ENCODE data around the gene NDFIP1.

NDFIP1 gene

DNA sequence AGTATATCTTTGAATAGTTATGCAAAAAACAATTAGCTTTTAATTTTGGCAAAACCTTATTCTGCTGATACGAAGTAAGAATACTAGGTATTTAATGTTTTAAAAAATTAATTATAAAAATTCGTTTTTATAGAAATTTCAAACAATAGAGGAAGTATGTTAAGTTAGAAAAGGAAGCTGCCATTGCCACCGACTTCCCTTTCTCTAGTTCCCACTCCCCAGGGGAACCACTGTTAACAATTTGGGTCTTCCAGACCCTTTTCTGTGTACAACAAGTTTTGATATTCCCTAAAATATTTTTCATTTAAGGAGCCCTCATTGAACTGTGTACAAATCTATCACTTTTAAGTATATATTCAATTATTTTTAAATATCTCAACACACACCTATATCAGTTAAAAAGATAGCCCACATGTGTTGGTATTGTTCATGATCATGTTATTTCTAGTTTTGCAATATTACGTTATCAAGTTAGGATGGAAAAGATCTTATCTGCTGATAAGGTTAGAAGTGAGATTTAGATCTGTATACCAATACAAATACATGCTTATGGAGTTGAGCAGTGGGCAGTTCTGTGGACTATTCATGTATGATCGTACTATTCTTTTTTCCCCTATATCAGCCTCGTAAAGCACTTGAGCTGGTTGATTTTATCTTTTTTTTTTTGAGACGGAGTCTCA lies 25.9 kb downstream of the NDFIP1 start:
- Histone ChIP-seq H3K4me3 (ENCODE audit: low read length) (no peak overlapping the region), H3K9me3 (ENCODE audit: control insufficient read depth, insufficient read depth, low read length) (no peaks in the 10 kb centered on the region), H3K27me3 (ENCODE audit: control insufficient read depth, insufficient read depth, low read length) (no peaks in the 10 kb centered on the region), H3K27ac (ENCODE audit: low read length) (no peak overlapping the region), H3K36me3 (ENCODE audit: control insufficient read depth, insufficient read depth, low read length) (no peaks in the 10 kb centered on the region), H3K4me1 (ENCODE audit: control insufficient read depth, insufficient read depth, low read length) (no peaks in the 10 kb centered on the region)
- DNase-seq (ENCODE audit: low read depth, low spot score), result no peak
- no CpG with 5 or more reads among the region's 7 CpGs for WGBS (ENCODE audit: insufficient coverage, insufficient read length)

DNA sequence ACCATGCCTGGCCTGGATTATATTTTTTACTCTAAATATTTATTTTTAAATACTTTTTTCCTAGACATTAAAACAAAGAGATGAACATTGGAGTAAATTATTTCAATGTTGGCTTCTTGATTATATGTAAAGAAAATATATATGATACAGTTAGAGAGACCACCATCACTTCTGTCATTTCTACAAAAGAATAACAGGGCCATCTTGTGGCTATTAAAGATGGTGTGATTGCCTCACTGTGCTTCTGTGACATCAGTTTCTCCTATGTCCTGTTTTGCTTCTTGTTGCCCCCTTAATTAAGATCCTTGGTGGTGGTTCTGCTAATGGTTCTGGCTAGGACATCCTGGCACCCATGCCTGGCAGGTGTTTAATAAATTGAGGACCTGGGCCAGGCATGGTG lies 32.9 kb downstream of the NDFIP1 start:
- Histone ChIP-seq H3K9me3 (ENCODE audit: control insufficient read depth, insufficient read depth, low read length) (no peaks in the 10 kb centered on the region), H3K4me3 (ENCODE audit: low read length) (no peak overlapping the region), H3K27ac (ENCODE audit: low read length) (no peak overlapping the region), H3K4me1 (ENCODE audit: control insufficient read depth, insufficient read depth, low read length) (0 out of 2 replicates have a peak, but pooled peaks cover 2% of the 10 kb centered on the region), H3K27me3 (ENCODE audit: control insufficient read depth, insufficient read depth, low read length) (no peaks in the 10 kb centered on the region), H3K36me3 (ENCODE audit: control insufficient read depth, insufficient read depth, low read length) (no peaks in the 10 kb centered on the region; the same call in 1 of the 2 replicates)
- DNase-seq (ENCODE audit: low read depth, low spot score), result no peak

DNA sequence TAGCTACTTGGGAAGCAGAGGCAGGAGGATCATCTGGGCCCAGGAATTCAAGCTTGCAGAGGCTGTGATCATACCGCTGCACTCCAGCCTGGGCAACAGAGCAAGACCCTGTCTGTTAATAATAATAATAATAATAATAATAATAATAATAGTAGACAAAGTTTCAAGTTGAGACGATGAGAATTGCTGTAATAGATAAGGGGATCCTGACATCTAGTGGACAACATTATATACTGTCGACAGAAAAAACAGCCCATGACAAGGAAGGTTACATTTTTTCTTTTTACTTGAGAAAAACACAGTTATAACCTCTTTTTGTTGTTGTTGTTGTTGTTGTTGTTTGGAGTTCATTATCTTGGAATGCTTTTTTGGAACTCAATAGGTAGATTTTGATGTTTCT lies 35.3 kb downstream of the NDFIP1 start:
- no peaks in the 10 kb centered on the region; the same call in 1 of the 2 replicates for H3K36me3 ChIP-seq (ENCODE audit: control insufficient read depth, insufficient read depth, low read length)
- H3K4me1 ChIP-seq (ENCODE audit: control insufficient read depth, insufficient read depth, low read length), result 0 out of 2 replicates have a peak, but pooled peaks cover 2% of the 10 kb centered on the region
- no peak overlapping the region for H3K4me3 ChIP-seq (ENCODE audit: low read length)
- no peak for DNase-seq (ENCODE audit: low read depth, low spot score)
- WGBS (ENCODE audit: insufficient coverage, insufficient read length), result no CpG with 5 or more reads among the region's 3 CpGs
- no peak overlapping the region for H3K27ac ChIP-seq (ENCODE audit: low read length)
- no peaks in the 10 kb centered on the region for H3K9me3 ChIP-seq (ENCODE audit: control insufficient read depth, insufficient read depth, low read length)
- no peaks in the 10 kb centered on the region for H3K27me3 ChIP-seq (ENCODE audit: control insufficient read depth, insufficient read depth, low read length)

DNA sequence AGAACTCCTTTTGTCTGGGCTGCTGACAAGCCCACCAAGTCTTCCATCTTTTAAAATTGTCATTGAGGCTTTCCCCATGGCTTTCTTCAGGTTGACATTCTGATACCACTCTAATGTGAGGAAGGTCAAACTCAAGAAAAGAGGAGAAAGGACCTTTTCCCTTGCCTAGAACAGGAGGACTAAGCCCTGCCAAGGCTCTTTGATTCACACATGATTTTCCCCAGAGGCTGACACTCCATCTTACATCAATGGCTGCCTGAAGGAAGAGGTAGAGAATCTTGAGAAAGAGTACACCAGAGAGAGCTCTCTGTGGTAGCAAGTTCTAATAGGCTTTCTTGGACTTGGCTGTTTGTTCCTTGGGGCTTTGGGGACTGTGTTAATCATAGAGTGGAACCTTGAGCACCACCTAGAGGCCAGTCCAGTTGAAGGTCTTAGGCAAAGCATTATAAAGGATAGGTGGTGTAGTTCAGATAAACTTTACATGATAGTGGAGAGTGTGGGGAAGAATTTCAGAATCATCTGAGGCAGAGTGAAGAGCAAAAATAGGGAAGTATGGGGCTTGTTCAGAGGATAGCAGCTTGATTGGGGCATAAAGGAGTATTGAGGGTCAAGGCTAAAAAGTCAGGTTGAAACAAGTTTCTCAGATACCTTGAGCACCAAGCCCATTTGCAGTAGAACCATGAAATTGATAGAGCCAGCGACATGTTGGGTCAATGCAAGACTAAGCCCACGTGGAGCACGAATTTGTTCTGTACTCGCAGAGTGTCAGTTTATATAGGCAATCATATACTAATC lies 36.7 kb downstream of the NDFIP1 start:
- no peak overlapping the region for H3K27ac ChIP-seq (ENCODE audit: low read length)
- no peaks in the 10 kb centered on the region for H3K9me3 ChIP-seq (ENCODE audit: control insufficient read depth, insufficient read depth, low read length)
- 0 out of 2 replicates have a peak, but pooled peaks cover 2% of the 10 kb centered on the region for H3K4me1 ChIP-seq (ENCODE audit: control insufficient read depth, insufficient read depth, low read length)
- H3K36me3 ChIP-seq (ENCODE audit: control insufficient read depth, insufficient read depth, low read length), result no peaks in the 10 kb centered on the region; the same call in 1 of the 2 replicates
- H3K27me3 ChIP-seq (ENCODE audit: control insufficient read depth, insufficient read depth, low read length), result no peaks in the 10 kb centered on the region
- WGBS (ENCODE audit: insufficient coverage, insufficient read length), result no CpG with 5 or more reads among the region's 4 CpGs
- no peak overlapping the region for H3K4me3 ChIP-seq (ENCODE audit: low read length)
- peak; percentile 50 for DNase-seq (ENCODE audit: low read depth, low spot score)

DNA sequence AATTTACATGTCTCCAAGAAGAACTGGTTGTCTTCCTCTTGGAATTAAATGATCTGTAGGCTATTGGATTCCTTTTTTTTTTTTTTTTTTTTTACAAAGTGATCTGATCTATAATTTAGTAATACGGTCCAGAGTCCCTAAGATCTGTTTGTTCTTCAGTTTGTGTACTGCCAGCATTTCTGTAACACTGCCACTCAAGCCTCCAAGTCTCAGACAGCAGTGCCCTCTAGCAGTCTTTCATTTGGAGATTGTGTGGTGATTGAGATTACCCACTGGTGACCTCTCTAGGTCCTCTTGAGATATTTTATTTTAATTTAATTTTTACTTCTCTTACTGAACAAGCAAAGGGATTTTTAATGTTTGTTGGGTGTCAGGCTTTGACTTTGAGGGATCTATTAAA lies 40.8 kb downstream of the NDFIP1 start:
- Histone ChIP-seq H3K4me1 (ENCODE audit: control insufficient read depth, insufficient read depth, low read length) (0 out of 2 replicates have a peak, but pooled peaks cover 2% of the 10 kb centered on the region), H3K4me3 (ENCODE audit: low read length) (no peak overlapping the region), H3K27me3 (ENCODE audit: control insufficient read depth, insufficient read depth, low read length) (no peaks in the 10 kb centered on the region), H3K9me3 (ENCODE audit: control insufficient read depth, insufficient read depth, low read length) (no peaks in the 10 kb centered on the region), H3K27ac (ENCODE audit: low read length) (no peak overlapping the region), H3K36me3 (ENCODE audit: control insufficient read depth, insufficient read depth, low read length) (no peaks in the 10 kb centered on the region; the same call in 1 of the 2 replicates)
- no CpG with 5 or more reads among the region's 1 CpG for WGBS (ENCODE audit: insufficient coverage, insufficient read length)
- DNase-seq (ENCODE audit: low read depth, low spot score), result no peak

DNA sequence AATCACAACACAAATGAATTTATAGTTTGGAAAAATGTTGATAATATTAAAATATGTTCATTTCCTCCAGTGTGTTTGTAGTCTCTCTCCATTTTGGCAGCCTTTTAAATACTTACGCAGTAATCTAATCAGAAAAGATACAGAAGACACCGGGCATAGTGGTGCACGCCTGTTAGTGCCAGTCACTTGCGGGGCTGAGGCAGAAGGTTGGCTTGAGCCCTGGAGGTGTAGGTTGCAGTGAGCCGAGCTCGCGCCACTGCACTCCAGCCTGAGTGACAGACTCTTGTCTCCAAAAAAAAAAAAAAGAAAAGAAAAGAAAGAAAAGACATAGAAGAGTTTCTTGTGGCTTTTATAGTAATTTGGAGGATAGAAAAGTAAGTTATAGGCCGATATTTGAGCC lies 41.9 kb downstream of the NDFIP1 start:
- Histone ChIP-seq H3K9me3 (ENCODE audit: control insufficient read depth, insufficient read depth, low read length) (no peaks in the 10 kb centered on the region), H3K36me3 (ENCODE audit: control insufficient read depth, insufficient read depth, low read length) (no peaks in the 10 kb centered on the region; the same call in 1 of the 2 replicates), H3K4me3 (ENCODE audit: low read length) (no peak overlapping the region), H3K4me1 (ENCODE audit: control insufficient read depth, insufficient read depth, low read length) (0 out of 2 replicates have a peak, but pooled peaks cover 2% of the 10 kb centered on the region), H3K27ac (ENCODE audit: low read length) (no peak overlapping the region), H3K27me3 (ENCODE audit: control insufficient read depth, insufficient read depth, low read length) (no peaks in the 10 kb centered on the region)
- DNase-seq (ENCODE audit: low read depth, low spot score), result no peak
- no CpG with 5 or more reads among the region's 8 CpGs for WGBS (ENCODE audit: insufficient coverage, insufficient read length)

DNA sequence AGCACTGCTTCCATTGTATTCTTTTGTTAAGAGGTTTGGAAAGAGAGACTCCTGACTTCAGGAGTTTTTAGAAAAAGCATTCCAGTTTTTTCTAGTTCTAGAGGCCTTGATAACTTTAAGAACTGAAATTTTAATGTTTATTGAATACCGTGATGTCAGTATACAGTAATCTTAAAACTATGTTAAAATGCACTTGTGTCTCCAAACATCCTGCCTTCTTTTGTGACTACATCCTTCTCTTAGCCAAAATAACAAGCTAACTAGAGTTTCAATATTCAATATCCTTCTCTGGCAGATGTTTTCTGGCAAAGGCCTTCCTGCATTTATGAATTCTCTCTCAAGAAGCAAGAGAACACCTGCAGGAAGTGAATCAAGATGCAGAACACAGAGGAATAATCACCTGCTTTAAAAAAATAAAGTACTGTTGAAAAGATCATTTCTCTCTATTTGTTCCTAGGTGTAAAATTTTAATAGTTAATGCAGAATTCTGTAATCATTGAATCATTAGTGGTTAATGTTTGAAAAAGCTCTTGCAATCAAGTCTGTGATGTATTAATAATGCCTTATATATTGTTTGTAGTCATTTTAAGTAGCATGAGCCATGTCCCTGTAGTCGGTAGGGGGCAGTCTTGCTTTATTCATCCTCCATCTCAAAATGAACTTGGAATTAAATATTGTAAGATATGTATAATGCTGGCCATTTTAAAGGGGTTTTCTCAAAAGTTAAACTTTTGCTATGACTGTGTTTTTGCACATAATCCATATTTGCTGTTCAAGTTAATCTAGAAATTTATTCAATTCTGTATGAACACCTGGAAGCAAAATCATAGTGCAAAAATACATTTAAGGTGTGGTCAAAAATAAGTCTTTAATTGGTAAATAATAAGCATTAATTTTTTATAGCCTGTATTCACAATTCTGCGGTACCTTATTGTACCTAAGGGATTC lies 43.1 kb downstream of the NDFIP1 start:
- H3K27me3 ChIP-seq (ENCODE audit: control insufficient read depth, insufficient read depth, low read length), result no peaks in the 10 kb centered on the region
- peak; percentile 71 for DNase-seq (ENCODE audit: low read depth, low spot score)
- no peak overlapping the region for H3K4me3 ChIP-seq (ENCODE audit: low read length)
- no peaks in the 10 kb centered on the region for H3K9me3 ChIP-seq (ENCODE audit: control insufficient read depth, insufficient read depth, low read length)
- no peak overlapping the region for H3K27ac ChIP-seq (ENCODE audit: low read length)
- no CpG with 5 or more reads among the region's 3 CpGs for WGBS (ENCODE audit: insufficient coverage, insufficient read length)
- no peaks in the 10 kb centered on the region for H3K36me3 ChIP-seq (ENCODE audit: control insufficient read depth, insufficient read depth, low read length)
- no peaks in the 10 kb centered on the region for H3K4me1 ChIP-seq (ENCODE audit: control insufficient read depth, insufficient read depth, low read length)

DNA sequence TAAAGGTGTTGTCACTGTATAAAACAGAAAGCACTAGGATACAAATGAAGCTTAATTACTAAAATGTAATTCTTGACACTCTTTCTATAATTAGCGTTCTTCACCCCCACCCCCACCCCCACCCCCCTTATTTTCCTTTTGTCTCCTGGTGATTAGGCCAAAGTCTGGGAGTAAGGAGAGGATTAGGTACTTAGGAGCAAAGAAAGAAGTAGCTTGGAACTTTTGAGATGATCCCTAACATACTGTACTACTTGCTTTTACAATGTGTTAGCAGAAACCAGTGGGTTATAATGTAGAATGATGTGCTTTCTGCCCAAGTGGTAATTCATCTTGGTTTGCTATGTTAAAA lies 43.8 kb downstream of the NDFIP1 start:
- no peak overlapping the region for H3K27ac ChIP-seq (ENCODE audit: low read length)
- WGBS (ENCODE audit: insufficient coverage, insufficient read length), result no CpG with 5 or more reads among the region's 1 CpG
- DNase-seq (ENCODE audit: low read depth, low spot score), result no peak

DNA sequence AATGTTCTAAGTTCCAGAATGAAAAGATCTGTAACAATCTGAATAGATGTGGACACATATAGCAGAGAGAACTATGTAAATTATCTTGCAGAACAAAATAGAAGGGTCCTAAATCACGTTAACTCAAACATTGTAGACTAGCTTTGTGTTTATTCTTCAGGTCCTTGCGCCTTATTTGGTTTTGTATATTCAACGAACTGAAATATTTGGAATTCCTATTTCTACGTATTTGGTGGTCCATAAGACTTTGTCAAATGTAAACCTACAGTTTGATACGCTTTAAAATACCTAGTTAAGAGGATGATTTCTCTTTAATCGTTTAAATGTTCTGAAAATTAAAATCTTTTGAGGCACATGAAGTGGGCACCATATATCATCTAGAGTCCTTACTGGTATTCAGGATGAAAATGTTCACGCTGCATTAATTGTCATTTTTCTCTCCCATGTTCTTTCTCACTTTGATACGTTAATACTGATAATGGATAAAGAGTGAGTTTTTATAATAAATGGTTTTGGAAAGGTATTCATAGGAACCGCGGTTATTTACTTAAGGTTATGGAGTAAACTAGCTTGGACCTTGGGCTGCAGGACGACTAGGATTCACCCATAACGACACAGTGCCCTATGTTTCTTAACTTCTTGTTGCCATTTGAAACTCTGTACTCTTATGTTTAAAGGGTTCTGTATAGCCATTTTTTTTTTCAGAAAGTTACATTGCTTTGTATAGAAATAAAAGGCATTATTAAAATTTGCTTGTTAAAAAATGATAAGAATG lies 45.3 kb downstream of the NDFIP1 start:
- DNase-seq (ENCODE audit: low read depth, low spot score), result no peak
- no peak overlapping the region for H3K27ac ChIP-seq (ENCODE audit: low read length)
- no peaks in the 10 kb centered on the region for H3K36me3 ChIP-seq (ENCODE audit: control insufficient read depth, insufficient read depth, low read length)
- H3K27me3 ChIP-seq (ENCODE audit: control insufficient read depth, insufficient read depth, low read length), result no peaks in the 10 kb centered on the region
- WGBS (ENCODE audit: insufficient coverage, insufficient read length), result 100% methylated on average over 3 of the region's 12 CpGs
- no peak overlapping the region for H3K4me3 ChIP-seq (ENCODE audit: low read length)
- H3K4me1 ChIP-seq (ENCODE audit: control insufficient read depth, insufficient read depth, low read length), result no peaks in the 10 kb centered on the region; the same call in 1 of the 2 replicates
- H3K9me3 ChIP-seq (ENCODE audit: control insufficient read depth, insufficient read depth, low read length), result no peaks in the 10 kb centered on the region

More for the DNA sequence above, 43.8 kb downstream of the NDFIP1 start:
- no peak overlapping the region for H3K4me3 ChIP-seq (ENCODE audit: low read length)
- no peaks in the 10 kb centered on the region for H3K36me3 ChIP-seq (ENCODE audit: control insufficient read depth, insufficient read depth, low read length)
- no peaks in the 10 kb centered on the region for H3K27me3 ChIP-seq (ENCODE audit: control insufficient read depth, insufficient read depth, low read length)
- H3K9me3 ChIP-seq (ENCODE audit: control insufficient read depth, insufficient read depth, low read length), result no peaks in the 10 kb centered on the region
- no peaks in the 10 kb centered on the region; the same call in 1 of the 2 replicates for H3K4me1 ChIP-seq (ENCODE audit: control insufficient read depth, insufficient read depth, low read length)
